ENCODE measurements around the gene CBX3.
"Not testable (repeated sequence)": the region's sequence is repeated elsewhere in the genome, so short reads cannot be mapped to it uniquely, and the experiment has no call there.

Gene CBX3

GRCh38 chr7:26188206-26188956 lies 13.2 kb upstream of the CBX3 start:
- peak; percentile 8 for ATAC-seq
- peak; percentile 48 for DNase-seq

- DNase-seq, result no peak
- no peak for ATAC-seq
Observed at GRCh38 chr7:26188957-26189541, 12.5 kb upstream of the CBX3 start.

- ATAC-seq (no peak), DNase-seq (no peak)
Observed at GRCh38 chr7:26189697-26190096, 11.8 kb upstream of the CBX3 start.

- ATAC-seq (no peak), DNase-seq (no peak)
Observed at GRCh38 chr7:26190417-26190869, 11.1 kb upstream of the CBX3 start.

DNA sequence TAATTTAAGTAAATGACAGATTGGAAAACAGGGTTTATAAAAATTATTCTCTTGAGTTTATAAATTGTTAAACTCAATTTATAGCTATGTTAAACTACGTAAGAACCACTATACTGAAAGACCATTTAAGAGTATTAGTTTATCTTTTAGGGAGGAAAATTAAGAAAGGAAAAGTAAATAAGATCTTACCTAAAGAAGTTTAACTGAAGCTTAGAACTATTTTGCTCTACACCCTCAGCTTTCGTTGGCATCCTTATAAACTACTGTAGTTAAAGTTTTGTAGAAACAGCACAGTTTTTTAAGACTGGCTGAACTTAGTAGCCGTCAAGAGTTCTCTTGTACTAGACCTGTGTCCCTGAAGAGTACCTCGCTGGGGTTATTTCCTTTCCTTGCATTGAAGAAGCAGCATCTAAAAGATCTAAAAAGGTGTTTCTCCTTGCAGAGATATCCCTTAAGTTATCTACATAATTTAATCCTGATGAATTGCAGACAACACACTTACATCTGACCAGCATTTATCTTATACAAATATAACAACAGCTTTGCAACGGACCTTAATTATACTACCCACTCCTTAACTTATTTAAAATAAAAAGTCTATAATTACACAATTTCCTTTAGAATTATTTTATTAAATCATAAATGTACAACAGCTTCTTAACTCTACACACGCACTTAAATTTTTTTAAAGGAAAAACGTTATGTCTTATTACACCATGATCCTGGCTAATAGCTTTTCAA lies 10.1 kb upstream of the CBX3 start:
- DNase-seq (no peak), ATAC-seq (no peak)

DNA sequence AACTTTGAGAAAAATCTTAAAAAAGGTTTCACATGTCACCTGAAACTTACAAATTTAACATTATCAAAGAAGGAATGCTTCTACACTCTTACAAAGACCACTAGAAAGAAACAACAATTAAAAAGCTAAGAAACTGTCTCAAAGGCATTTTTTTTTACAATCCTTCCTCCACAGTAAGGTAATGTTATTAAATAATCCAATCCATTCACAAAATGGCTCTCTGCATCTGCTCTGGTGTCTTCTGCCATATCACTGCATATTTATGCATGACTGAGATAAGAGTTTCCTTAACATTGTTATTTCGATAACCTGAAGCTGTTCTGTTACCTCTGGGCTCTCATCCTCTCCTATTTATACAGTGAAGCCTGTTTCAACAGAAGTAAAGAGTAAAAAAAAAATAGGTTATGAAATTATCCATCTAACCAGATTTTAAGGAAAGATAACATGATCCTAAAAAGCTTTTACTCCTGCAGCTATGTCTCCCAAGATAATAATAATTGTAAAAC lies 9.5 kb upstream of the CBX3 start:
- ATAC-seq (no peak), DNase-seq (no peak)

DNA sequence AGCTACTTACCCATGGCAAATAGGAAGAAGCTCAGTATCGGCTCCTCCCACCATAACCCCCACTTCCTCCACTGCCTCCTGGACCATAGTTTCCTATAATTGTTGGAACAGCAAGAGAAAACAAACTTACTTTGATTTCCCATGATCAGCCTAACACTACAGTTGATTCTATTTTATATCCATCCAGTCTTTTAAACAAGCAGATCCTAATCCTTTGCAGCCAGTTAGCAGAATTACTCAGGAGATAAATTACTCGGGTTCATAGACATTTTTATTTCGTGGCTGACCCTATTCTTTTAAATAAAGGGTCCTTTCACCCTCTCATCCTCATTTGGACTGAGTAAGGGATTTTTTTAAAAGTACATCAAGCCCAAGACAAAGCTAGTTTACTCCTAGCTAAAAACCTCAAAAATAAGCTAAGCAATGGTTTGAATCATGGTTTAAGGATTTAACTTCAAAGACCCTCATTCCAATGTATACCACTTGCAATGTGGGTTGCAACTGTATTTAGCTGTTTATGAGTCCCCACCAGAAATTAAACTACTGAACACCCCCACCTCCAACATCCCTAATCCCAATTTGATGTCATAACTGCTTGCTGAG lies 9.0 kb upstream of the CBX3 start:
- ATAC-seq (no peak), DNase-seq (no peak)

GRCh38 chr7:26193432-26194207 lies 7.9 kb upstream of the CBX3 start:
- DNase-seq (no peak), ATAC-seq (no peak)

DNA sequence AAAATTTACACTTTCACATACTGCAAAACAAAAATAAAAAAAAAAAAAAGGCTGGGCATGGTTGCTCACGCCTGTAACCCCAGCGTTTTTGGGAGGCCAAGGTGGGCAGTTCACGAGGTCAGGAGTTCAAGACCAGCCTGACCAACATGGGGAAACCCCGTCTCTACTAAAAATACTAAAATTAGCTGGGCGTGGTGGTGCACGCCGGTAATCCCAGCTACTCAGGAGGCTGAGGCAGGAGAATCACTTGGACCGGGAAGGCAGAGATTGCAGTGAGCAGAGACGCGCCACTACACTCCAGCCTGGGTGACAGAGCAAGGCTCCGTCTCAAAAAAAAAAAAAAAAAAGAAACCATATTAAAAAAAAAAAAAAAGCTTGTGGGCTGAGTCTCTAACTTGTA lies 6.8 kb upstream of the CBX3 start:
- ATAC-seq, DNase-seq: not testable (repeated sequence)

DNA sequence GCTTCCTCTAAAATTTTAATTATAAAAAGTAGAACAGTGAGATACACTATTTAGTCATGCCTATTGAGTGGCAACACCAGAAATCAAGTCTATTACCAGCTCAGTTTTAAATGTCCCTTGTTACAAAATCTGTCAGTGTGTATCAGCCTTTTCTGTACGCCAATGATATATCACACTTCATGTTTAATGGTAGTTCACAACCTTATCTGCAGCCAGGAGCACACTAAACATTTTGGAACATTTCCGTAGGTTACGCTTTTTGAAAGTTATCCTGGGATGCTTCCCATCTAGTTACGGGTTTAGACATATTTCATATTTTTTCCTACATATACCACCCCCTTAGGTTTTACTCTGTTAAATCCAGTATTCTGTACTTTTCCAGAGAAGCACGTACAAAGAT lies 6.4 kb upstream of the CBX3 start:
- ATAC-seq (no peak), DNase-seq (no peak)

GRCh38 chr7:26195867-26196657 lies 5.5 kb upstream of the CBX3 start:
- ATAC-seq (no peak), DNase-seq (no peak)

- no peak for DNase-seq
- ATAC-seq, result no peak
Observed at GRCh38 chr7:26197153-26198115, 4.1 kb upstream of the CBX3 start.

DNA sequence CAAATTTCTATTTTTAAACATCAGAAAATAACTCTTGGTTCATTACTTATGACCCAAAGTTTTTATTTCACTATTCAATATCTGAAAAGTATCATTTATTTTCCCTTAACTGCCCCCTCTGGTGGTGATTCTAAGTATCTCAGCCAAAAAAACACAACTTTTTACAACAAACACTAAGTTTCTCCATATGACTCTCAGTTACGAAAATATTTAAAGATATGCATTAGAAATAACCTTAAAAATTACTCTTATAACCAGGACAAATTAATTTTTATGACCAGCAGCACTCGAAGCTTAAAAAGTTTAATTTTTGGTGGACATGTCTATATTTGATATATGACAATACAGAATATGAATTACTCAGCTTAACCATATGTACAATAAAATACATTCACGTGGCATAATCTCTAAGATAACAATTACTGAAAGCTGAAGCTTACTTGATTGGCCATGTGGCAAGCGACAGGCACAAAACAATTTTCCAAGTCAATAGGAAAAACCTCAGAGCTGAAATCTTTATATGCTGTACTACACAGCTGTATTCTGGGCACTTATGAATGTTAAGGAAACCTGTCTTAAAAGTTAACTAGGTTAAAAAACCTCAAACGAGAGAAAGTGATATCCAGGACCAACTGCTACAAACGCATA lies 3.3 kb upstream of the CBX3 start:
- no peak for ATAC-seq
- DNase-seq, result no peak

DNA sequence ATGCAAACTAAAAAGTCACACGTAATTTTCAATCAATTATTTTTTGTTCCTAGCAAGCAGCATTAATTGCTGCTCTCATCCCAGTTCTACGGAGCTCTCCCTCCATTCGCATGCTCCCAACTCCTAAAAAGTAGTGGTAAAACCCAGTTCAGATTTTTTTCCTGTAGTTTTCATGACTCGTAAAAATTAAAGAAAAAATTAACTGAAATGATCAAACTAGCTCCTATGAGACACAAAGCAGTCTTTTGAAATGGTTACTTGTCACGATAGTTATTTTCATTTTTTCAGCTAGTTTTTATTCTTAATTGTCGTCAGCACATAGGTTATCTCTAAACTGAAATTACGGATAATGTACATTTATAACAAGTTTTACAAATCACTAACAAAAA lies 2.8 kb upstream of the CBX3 start:
- ATAC-seq, result no peak
- DNase-seq, result no peak

GRCh38 chr7:26199301-26200037 lies 2.1 kb upstream of the CBX3 start:
- peak; percentile 66 for DNase-seq
- ATAC-seq, result no peak

DNA sequence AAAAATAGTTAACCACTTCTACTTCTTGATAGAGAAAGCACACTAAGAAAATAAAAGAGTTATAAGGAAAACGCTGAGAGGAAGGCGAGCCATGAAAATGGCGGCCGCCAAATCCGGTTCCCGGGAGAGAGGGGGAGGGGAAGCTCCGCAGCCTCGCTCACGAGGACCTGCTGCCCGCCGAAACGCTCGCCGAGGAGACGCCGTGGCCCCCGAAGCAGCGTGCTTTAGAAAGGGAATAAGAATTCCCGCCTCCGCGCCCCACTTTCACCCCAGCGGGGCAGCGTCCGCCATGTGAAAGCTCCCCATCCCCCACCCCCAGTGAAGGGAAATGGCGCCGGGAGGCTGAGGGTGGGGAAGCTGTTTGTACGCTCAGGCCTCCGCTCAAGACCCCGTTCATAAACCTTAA lies 1.5 kb upstream of the CBX3 start:
- ATAC-seq (peak; percentile 11), DNase-seq (peak; percentile 83)

DNA sequence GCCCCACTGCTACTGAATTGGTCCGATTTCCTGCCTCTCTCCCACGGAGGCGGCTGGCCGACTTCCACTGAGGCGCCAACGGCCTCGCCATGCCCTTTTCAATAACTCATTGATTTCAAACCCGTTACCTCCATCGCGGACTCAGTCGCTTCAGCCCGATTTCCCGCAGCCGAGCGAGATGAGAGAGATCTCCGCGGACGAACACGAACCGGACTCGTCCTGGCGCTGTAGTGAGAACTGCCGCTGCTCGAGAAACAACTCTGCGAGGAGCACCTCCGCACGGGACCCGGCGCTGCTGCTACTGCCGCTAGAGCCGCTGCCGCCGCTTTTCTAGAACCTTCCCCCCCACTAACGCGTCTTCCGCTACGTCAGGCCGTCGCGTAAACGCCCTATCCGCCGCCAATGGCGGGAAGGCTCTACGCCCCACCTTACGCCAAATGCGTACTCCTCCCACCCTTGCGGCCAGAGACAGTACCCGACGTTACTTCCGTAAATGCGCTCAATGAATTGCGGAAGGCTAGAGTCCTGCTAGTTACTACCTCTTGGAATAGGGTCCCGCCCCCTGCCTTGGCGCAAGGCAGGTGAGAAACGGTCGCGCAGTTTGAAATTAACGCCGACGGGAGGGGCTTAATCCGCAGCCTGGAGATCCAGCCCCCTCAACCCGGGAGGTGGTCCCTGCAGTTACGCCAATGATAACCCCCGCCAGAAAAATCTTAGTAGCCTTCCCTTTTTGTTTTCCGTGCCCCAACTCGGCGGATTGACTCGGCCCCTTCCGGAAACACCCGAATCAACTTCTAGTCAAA lies 900 bp upstream of the CBX3 start, which contains the start of gene HNRNPA2B1:
TSS of gene HNRNPA2B1 (minus strand) at position 303 of the 803 bp plus-strand sequence. CDS start at position 134, 169 bp downstream.
- DNase-seq (peak; percentile 97), ATAC-seq (peak; percentile 76)
